ENCODE results near the gene GALNT9.
"Not testable (repeated sequence)": the region's sequence is repeated elsewhere in the genome, so short reads cannot be mapped to it uniquely, and the experiment has no call there.

The GALNT9 gene

DNA sequence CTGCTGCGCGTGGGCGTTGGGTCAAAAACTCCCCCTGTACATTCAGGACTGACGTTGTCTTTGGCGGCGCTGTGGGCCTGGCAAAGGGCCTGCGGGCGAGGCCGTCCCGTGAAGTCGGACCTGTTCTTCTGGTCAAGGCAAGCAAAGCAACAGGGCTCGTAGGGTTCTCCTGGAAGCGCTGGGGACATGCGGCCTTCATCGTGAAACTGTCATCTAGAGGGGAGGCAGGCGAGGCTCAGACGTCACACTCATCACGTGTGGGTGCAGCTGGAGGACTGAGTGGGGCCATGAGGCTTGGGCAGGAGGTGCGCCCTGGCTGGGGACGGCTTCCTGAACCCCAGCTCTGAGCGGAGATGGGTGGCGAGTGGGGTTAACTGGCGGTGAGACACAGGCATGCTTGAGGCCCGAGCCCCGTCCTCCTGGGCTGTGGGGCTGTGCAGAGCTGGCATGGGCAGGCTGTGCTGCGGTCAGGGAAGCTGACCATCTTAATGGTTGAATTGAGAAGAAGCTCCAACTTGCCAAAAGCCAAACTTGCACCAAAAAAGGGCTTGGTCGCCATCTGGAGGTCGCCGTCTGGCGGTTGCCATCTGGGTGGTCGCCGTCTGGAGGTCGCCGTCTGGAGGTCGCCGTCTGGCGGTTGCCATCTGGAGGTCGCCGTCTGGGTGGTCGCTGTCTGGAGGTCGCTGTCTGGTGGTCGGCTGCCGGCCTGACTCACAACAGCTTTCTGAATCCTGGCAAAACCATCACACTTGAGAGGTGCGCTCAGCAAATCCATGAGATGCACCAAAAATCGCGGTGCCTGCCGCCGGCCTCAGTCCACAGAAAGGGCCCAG lies 119.0 kb downstream of the GALNT9 start:
- no peak for DNase-seq

DNA sequence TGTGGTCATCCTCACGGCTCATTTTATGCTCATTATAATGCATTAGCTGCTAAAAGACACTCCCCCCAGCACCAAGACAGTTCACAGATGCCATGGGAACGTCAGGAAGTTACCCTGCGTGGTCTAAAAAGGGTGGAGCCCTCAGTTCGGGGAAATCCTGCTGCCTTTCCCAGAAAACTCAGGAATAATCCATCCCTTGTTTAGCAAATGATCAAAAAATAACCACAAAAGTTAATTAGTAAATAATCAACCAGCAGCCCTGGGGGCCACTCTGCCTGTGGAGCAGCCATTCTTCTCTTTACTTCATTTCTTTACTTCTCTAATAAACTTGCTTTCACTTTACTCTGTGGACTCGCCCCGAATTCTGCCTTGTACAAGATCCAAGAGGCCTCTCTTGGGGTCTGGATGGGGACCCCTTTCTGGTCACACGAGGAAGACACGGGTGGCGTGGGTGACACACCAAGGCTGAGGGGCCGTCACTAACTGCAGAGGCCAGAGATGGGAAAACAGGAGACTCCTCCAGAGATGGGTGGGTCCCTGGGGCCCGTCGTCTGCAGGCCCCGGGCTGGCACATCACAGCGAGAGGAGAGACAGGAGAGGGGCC lies 119.7 kb downstream of the GALNT9 start:
- no peak for DNase-seq

DNA sequence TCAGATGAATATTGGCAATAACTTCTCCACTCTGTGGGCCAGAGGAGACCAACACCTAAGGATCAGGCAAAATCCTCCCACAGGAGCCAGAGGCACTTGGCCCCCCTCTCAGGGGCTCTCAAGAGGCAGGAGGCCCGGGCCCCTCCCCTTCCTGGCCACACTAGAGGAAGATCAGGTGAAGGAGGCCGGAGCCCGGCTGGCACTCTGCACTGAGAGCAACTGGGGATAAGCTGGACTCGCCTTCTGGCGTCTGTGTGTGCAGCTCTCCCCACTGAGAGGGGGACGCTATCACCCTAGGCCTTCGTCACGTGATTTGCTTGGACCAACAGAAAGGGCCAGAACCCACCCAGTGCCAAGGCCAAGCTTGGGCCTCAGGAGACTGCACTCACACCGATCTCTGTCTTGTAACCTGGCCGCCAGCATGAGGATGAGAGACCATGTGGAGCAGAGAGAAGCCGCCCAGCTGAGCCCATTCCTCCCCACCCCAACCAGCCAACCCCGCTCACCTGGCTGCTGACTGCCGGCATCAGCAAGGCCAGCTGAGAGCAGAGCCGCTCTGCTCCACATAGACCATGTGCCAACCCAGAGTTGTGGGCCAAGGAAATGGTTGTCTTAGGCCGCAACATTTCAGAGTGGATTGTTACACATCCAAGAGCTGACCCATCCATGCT lies 121.1 kb downstream of the GALNT9 start:
- no peak for DNase-seq

DNA sequence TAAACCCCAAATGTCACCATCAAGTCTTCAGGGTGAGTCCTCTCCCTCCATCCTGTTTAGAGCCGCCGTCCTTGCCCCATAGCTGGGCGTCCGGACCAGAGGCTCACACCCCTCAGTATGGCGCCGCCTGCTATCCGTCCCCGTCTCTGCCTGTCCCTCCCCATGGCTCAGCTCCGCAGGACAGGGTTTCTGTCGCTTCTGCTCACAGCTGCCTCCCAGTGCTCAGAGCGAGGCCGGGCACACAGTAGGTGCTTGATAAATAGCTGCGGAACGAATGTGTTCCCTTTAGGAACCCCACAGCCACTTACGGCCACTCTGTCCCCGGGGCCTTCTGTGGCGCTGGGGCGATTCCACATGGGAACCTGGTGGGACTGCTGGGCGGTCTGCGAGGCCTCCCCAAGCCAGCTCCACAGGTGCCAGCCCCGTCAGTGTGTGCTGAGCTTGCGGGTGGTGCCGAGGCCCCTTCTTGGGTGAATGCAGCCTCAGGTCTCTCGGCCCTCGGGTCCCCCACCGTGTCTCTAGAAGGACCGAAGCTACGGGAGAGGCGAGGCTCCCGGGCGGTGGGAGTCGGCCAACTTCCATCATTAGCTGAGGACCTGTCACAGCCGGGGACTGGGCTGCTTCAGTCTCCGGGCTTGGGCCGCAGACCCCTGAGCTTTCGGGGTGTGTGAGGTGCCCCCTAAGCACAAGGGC lies 122.2 kb downstream of the GALNT9 start:
- no peak for DNase-seq

DNA sequence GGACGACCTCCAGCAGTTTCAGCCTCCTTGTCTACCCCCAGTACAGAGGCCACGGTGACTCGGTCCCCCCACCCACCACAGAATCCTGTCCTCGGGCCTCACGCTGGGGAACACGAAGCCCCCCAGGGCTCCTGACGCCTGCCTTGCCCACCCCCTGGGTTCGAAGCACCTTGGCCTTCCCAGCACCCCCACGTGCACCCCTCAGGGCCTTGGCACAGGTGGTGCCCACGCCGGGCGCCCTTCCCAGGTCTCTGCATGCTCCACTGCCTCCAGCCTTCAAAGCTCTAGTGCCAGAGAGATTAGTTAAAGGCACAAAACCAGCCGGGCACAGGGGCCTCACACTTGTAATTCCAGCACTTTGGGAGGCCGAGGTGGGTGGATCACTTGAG lies 123.3 kb downstream of the GALNT9 start:
- DNase-seq = no peak

DNA sequence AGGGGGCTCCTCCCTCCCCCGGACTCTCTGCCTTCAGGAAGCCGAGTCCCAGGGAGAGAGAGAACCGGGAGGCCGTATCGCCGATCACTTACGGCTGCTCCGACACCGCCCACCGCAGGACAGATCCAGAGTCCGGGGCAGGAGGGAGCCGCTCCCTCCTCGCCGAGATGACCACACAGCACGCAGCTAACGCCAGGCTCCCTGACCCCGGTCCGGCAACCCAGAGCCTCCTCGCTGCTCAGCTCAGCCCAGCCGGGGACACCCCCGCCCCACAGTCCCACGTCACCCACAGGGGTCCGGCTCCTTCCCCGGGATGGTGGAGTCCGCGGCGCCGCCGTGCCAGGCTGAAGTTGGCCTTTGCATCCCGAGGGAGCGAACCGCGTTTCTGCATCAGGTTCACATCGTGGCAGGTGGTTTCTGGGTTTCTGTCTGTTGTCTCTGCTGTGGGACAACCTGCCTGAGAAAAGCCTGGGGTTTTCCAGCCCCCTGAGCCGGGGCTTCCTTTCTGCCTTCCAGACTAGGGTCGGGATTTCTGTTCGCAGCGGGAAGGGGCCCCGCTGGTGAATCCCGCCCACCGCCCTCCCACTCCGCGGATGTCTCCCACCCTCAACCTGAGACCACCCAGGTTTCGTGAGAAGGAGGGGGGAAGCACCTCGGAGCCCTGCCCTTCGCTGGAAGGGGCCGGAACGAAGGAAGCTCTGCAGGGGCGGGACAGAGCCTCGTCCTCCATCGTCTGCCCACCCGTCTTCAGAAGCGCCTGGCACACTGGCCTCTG lies 123.9 kb downstream of the GALNT9 start:
- no peak for DNase-seq

DNA sequence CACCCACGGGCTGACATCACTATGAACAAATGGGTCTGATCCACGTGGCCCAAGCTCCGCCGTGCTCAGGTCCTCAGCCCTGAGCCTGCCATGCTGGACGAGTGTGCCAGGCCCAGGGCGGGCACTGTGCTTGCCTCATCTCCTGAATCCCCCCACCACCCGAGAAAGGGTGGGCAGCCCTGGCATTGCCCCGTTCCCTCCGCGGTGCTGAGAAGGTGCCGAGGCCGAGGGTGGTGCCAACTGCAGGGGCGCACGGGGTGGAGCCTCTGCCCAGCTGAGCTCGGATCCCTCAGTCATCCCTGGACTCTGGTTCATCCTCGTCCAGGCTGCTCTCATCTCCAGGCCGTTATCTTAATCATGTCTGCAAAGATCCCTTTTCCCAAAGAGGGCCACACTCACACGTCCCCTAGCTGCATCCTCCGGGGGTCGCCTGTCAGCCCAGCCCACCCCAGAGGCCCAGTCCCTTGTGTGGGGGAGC lies 124.6 kb downstream of the GALNT9 start:
- no peak for DNase-seq

DNA sequence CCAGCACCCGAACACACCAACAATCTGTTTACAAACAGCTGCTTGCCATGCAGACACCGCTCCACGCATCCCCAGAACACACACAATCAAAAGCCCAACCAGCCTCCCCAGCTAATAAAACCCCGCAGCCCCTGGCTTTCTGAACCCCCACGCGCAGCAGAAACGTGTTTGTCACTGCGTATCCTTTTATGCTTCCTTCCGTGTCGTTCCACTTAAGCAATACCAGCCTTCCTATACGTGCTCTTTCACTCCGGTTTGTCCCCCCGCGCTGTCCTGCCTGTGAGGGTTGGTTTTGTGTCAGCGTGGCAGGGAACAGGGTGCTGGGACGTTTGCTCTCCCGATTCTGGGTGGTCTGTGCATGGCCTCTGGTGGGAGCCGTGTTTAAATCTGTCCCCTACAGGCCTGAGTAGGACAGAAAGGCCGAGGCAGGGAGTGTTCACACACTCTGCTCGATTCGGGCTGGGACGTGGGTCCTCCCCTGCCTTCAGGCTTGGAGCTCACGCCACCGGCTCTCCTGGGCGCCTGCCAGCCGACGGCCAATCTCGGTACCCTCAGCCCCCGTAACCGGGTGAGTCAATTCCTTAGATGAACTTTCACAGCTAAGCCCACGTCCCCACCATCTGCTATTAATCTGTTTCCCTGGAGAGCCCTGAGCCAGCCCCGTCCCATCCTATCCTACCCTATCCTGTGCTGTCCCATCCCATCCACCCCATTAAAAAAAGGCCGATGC lies 125.2 kb downstream of the GALNT9 start:
- DNase-seq = no peak

DNA sequence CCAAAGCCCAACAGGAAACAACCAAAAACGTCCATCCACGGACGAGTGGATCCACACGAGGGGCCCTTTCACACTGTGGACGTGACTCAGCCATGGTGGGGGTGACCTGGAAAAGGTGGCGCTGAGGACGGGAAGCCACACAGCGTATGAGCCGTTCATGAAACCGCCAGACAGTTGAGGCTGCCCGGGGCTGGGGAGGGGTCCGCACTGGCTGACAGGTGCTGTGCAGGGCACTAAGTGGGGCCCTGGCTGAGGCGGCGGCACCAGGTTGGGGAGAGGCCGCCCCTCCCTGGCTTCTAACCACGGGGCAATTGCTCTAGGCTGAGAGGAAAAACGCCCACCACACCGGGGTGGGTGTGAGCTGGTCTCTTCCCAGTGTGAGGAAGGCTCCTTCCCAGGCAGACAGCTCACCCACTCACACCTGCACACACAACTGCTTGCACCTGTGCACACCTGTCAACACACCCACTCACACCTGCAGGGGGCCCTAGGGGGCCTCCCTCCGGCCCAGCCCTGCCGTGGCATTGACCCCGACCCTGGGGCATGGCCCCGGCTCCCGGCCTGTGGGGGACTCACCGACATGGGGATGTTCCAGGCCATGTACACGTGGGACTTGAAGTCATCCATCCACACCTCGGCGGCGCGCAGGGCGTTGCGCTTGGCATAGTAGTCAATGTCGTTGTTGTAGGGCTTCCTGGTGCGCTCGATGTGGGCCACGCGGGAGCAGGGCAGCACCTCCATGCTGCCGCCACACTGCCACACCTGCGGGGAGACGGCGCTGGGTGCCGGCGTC lies 126.3 kb downstream of the GALNT9 start:
- no peak for DNase-seq

DNA sequence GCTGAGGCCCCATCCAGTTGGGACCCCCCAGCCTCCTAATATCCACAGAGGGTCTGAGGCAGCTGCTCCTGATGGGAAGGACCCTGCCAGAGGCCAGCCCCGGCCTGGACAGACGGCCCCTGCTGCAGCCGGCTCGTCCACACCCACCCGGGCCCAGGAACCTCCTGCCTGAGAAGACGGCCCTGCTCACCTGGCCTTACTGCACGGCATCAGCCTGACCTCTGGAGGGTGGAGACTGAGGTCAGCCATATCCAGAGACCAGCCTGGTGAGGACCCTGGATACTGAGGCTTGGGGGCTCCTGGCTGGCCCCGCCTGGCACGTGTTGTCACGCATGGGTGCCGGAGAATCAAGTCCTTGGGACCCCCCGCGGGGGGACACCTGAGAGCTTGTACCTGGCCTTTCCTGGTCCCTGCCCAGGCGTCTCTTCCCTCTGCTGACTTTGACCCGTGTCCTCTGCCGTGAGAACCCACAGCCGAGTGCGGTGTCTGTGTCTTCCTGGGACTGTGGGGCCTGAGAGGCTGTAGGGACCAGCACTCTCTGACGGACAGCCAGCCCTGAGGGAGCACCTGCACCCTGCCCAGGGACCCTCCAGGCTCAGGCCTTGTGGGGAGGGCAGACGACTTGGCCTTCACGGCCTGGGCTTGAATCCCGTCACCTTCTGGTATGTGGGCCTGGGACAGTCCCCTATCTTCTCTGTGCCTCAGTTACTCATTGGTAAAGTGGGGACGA lies 127.8 kb downstream of the GALNT9 start:
- no peak for DNase-seq

DNA sequence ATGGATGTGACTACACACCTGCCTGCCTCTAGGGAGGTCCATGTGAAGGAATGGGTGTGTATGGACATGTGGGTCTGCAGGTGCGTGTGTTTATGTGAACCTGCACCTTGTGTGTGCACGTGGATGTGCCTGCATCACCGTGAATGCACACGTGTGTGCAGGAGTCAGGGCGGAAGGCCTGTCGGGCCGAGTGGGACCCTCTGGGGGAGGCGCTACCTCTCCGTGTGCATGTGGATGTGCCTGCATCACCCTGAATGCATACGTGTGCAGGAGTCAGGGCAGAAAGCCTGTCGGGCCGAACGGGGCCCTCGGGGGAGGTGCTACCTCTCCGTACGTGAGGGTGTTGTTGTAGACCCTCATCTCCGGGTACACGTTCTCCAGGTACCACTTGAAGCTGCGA lies 128.6 kb downstream of the GALNT9 start:
- DNase-seq = no peak

DNA sequence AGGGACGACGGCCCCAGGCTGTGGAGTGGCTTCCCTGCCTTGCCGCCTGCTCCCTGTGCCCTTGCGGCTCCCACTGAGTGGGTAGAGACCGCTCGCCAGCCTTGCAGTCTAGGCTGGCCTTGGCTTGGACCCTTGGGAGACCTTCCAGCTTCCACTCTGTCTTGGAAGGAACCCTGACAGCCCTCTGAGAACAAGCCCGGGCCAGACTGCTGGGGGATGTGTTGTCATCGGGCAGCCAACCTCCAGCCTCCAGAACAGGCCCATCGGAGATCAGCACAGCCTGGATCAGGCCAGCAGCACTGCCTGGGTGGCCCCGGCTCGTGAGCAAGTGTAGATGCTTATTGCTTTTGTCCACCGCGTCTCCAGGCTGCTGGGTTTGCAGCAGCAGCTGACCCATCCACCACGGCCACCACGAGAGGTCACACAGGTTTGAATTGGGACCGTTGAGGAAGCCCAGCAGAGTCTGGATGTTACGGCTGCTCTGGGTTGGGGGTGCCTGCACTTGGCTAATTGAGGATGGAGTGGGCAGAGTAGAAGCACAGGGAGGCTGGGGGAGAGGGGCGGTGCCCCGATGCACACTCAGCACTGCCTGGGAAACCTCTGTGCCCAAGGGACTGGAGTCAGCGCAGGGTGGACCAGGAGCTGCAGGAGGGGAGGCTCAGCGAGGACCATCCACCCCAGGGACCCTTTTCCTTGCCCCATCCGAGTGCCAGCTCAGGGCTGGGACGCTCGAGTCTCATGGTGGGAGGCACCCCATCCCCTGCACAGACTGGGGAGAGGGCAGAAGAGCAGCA lies 129.7 kb downstream of the GALNT9 start:
- DNase-seq = no peak

DNA sequence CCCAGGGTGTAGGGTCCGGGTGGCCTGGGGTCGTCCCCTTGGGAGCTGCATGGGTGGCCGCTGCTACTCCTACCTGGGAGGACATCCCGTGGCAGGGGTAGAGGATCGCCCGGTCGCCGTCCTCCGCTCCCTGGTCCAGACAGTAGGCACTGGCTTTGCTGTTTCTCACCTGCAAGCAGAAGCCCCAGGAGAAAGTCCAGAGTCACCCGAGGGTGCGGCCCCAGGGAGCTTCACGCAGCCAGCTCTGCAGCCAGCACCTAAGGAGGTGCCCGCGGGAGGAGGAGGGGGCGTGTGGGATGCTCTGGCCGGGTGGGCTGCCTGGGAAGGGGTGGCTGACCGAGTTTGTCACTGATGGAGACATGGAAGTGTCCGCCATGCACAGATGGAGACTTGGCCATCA lies 130.3 kb downstream of the GALNT9 start:
- no peak for DNase-seq

DNA sequence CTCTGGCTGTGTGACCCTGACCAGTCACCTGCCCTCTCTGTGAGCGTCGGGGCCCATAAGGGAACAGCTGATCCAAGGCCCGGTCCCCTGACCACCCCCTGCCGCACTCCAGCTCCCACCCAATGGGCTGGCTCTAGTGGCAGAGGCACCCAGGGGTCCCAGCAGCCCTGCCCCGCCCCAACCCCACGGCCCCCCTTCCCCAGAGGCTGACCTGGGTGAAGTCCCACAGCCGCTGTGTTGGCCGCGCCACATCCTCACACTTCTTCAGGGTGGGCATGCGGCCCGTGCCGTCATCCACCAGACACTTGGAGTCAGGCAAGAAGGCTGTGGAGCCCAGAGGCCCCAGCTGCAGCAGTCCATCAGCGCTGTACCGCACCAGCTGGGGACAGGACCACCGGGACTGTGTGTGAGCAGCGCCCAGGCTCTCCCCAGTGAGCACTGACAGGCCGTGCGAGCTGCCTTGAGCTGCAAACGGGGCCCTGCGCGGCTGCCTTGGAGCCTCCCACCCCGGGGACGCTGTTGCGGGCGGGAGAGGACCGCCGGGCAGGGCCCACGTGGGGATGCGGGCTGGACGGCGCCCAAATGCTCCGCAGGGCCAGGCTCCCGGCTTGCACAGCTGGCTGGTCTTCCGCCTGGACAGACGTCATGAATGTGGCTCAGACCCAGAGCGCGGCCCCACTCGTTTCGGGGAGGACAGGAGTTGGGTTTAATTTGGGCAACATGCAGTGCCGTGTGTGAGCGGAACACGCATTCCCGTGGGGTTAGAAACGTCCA lies 131.6 kb downstream of the GALNT9 start:
- no peak for DNase-seq

DNA sequence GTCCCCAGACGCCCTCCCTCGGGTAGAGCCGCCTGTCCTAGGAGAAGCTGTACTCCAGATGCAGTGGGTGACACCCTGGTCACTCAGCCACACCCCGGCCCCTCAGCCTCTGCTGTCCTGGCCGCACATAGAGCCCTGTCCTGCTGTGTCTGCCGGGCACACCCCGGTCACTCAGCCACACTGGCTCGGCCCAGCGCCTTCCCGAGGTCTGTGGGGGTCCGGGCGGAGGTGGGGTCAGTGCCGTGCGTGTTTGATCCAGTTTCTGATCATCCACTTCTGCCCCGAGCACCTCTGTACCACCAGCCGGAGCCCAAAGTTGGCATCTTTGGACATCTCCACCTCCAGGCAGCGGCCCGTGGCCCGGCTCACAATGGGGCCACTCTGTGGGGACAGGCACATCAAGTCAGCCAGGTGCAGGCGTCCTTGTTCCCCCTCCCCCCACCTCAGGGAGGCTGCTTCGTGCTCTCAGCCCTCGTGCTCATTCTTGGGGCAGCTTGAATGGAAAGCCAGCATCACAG lies 132.5 kb downstream of the GALNT9 start:
- DNase-seq = no peak

DNA sequence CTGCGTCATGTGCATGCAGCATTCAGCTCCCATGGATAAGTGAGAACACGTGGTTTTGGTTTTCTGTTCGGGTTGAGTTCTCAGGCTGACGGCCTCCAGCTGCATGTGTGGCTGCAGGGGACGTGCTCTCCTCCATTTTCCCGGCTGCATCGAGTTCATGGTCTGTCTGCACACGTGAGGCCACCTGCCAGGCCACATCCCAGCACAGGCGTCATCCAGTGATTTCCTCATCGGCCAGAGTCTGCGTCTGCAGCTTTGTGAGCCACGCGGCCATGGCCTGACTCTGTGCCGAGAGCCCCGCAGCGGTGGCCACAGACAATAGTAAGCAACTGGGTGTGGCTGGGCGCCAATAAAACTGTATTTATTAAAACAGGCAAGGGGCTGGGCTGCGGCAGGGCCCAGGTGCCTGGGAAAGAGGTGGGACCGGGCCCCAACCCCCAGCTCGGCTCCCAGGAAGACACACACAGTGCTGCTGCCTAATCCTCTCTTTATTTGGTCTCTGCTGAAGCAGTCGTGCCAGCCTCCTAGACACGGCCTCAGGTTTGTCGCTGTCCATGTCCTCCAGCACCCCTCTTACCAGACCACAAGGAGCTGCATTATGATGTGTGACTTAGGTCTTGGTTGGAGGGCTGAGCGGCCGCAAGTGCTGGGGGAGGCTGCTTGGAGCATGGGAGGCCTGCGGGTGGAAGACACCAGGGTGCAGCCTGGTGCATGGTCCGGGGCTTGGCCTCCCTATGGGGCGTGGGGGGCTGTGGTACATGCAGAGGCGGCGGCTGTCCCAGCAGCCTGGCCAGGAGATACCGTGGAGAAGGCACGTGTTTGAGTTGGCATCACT lies 133.1 kb downstream of the GALNT9 start:
- no peak for DNase-seq

DNA sequence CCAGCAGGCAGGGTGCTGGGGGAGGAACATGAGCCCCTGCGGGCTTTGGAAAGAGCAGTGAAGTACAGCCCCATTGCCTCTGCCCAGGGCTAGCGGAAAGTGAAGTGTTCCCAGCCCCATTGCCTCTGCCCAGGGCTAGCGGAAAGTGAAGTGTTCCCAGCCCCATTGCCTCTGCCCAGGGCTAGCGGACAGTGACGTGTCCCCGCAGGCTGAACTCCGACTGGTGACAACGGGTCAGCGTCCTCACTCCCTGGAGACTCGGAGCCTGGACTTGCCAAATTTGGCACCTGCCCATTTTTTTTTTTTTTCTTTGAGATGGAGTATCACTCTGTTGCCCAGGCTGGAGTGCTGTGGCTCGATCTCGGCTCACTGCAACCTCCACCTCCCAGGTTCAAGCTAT lies 134.1 kb downstream of the GALNT9 start:
- not testable (repeated sequence) for DNase-seq
